ENCODE measurements around the gene PHACTR3.

Gene PHACTR3

DNA sequence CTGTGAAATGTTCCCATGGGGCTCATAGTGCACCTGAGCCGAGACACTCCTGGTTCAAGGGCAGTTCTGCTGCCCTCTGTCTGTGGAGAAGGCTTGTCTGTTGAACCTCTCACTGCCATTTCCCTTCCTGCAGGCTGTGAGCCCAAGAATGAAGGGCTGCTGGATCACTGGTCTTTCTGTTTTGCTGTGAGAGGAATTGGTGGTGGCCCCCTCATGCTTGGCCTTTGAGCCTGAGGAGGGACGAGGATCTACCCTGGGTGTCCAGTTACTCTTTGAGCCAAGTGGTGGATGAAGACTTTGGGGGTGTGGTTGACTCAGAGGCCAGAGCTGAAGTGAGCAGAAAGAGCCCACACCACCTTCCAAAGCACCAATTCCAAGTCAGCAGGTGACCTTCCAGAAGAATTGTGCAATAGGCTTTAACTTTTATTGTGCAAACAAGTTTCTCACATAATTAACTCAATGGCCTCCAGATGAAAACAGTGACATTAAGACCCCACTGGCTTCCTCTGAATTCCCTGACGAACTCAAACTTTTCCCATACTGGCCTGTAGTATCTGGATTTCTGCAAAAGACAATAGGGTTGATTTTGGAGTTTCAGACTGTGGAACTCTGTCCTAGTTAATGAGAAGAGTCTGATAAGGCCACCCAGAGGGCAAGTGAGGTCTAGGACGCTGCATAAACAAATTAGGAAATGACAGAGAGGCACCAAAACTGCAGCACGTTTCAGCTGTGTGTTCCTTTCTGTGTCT is 101.5 kb downstream of the PHACTR3 start:
- DNase-seq, result no peak

DNA sequence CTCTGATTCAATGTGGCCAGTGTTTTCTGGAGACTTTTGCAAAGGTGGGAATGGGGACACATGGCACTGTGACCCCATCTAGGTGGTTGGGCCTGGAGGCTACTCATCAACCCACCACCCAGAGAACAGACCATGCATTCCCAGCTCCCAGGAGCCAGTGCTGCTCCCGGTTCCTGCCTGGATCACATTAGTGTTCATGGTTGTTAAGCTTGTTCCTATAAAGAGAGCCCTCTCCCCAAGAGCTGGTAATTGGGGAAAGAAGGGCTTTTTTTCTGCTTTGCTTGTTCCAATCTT is 102.0 kb downstream of the PHACTR3 start:
- DNase-seq, result no peak

DNA sequence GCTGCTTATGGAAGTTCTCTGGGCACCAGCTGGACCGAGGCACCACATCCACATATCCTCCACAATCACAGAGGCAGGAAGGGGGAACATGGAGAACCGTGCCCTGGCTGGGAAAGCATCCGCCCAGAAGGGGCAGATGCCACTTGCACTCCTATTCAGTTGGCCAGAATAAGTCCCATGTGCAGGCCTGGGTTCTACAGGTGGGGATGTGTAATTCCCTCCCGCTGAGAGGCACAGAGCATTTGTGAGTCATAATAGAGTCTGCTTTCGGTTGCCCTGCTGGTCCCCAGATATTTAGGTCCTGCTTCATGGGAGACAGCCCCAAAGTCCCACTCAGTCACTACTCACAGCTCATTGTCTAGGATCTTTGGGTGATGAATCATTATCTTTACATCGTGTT is 104.0 kb downstream of the PHACTR3 start:
- no peak for DNase-seq

DNA sequence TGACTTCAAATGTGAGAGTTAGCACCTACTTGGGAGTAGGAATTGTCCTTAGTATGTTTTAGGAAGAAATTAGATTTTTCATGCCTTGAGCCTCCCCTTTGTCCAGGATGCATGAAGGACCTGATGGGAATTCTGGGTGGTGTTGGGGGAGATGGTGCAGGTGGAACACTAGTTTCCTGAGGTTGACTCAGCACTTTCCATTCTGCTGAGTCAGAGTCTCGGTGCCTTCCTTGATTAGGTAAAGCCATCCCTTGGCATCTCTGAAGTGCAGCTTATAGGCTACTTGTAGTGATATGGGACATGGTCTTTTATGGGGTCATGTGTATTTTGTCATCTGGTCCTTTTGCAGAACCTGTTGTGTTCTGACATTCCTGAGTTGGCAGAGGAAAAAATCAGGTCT is 105.3 kb downstream of the PHACTR3 start:
- DNase-seq, result no peak

DNA sequence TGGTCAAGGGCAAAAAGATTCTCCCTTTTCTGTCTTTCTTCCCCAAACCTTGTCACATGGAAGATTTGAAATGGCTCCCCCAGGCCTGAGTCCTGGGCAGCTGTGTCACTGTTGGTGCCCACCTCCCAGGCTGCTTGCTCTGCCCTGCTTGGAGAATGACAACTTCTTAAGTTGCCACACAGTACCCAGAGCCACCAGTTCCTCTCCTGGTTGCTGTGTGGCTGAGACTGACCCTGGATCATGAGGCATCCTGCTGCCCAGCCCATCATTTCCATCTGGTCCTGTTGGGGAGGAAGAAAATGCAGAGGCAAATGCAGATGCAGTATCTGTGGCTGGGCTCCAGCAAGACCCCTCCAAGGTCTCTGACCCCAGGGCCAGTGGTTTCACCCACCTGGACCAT is 113.7 kb downstream of the PHACTR3 start:
- DNase-seq, result no peak

DNA sequence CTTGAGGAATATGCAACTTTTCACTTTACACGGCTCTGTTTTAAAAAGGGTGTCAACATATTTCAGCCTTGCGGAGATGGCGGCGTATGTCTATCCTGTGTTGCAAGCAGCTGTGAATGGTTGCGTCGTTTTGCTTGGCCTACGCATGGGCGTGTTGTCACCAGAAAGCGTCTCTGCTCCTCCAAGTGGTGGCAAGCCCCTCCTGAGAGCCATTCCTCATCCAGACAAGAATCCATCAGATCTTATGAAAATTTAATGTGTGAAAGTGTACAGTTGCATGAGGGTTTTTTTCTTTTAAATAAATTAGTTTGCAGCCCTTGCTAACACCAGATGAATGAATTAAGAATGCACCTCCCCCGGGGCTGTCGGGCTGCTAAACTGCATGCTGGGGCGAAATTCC is 114.4 kb downstream of the PHACTR3 start:
- DNase-seq, result no peak

DNA sequence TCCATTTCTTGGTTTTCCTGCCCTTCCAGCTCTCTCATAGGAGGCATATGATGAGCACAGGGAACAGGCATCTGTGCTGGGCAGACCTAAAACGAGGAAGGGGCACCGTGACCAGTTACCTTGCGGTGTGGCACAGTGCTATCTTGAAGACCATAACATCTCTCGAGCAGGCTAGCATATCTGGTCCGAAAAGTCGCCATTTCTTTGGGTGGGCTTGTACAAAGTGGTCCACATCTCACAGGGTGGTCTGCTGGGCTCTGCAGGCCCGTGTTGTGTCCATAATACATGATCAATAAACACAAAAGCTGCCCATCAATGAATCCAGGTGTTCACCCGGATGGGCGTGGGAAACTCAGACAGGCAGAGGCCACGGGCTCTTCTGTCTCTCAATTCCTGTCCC is 115.7 kb downstream of the PHACTR3 start:
- DNase-seq, result no peak

DNA sequence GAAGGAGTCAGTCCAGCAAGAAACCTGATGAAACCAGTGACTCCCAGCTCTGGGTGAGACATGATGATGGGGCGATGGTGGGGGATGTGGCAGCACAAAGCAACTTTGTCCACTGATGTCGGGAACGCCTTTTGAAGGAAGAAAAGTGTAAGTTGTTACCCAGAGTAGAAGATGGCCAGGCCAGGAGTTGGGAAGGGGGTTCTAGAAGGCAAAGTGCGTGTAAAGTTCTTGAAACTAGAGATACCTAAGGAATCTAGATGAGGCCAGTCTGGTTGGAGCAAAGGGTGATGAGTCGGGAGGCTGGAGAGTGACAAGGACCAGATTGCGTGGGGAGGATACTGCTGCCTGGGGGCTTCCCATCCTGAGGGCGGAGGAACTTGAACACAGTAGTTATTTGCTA is 117.0 kb downstream of the PHACTR3 start:
- no peak for DNase-seq

DNA sequence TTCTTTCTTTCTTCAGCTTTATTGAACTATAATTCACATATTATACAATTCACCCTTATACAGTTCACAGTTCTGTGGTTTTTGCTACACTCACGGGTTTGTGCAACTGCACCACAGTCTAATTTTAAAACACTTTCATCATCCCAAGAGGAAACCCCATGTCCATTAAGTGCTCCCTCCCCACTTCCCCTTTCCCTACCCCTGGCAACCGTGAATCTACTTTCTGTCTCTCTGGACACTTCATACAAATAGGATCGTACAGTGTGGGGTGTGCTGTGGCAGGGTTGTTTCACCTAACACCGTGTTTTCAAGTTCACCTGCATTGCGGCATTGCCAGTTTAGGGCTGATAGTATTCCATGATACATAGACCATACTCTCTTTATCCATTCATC is 118.8 kb downstream of the PHACTR3 start:
- DNase-seq, result no peak

DNA sequence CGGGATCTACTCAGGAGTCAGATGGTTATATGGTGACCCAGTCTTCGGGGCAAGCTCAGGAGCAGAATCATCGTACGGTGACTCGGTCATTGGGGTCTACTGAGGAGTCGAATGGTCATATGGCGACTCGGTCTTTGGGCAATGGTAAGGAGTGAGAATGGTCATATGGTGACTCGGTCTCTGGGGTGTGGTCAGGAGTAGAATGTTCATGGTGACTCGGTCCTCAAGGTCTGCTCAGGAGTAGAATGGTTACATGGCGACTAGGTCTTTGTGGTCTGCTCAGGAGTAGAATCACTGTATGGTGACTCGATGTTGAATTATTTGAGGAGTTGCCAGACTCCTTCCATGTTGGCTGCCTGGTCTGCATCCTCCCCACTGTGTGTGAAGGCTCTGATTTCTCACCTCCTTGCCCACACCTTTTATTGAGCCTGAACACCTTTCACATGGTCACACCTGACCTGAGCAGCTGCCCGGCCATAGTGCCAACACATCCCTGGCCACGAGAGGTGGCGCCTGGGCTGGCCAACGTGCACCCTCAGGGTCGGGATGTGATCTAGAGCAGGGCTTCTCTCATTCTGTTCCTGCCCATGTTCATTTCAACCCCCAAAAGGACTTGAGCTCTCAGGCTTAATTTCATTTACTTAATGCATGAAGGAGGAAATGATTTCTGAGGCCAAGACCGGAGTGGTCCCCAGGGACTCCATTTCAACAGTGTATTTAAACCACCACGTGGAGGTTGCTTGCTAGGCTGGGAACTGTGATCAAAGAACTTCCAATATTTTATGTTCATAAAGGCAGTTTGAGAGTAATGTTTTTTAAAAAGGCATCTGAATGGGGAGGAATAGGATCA is 119.5 kb downstream of the PHACTR3 start:
- no peak for DNase-seq

DNA sequence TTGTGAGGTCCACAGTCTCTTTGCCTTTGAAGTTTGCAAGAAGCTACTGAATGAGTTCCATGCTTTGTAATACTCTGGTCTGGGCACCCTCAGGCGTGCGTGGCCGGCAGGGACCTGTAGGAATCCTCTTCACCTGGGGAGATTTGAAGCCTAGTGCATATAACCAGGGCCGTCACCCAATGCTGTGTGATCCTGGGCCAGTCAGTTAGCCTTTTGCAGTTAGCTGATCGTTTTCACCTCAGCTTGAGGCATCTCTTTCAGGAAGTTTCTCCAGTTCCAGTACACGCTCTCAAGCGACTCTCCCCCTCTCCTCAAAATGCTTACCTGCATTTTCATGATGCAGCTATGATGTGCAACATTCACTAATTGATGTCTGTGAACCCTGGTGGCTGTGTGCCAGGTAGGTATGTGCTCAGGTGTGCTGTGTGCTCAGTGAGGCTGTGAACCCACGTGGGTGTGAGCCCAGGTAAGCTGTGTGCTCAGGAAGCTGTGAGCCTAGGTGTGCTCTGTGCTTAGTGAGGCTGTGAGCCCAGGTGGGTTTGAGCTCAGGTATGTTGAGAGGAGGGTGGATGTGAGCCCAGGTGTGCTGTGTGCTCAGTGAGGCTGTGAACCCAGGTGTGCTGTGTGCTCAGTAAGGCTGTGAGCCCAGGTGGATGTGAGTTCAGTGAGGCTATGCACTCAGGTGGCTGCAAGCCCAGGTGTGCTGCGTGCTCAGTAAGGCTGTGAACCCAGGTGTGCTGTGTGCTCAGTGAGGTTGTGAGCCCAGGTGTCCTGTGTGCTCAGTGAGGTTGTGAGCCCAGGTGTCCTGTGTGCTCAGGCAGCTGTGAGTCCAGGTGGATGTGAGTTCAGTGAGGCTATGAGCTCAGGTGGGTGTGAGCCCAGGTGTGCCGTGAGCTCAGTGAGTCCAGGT is 120.4 kb downstream of the PHACTR3 start:
- no peak for DNase-seq

DNA sequence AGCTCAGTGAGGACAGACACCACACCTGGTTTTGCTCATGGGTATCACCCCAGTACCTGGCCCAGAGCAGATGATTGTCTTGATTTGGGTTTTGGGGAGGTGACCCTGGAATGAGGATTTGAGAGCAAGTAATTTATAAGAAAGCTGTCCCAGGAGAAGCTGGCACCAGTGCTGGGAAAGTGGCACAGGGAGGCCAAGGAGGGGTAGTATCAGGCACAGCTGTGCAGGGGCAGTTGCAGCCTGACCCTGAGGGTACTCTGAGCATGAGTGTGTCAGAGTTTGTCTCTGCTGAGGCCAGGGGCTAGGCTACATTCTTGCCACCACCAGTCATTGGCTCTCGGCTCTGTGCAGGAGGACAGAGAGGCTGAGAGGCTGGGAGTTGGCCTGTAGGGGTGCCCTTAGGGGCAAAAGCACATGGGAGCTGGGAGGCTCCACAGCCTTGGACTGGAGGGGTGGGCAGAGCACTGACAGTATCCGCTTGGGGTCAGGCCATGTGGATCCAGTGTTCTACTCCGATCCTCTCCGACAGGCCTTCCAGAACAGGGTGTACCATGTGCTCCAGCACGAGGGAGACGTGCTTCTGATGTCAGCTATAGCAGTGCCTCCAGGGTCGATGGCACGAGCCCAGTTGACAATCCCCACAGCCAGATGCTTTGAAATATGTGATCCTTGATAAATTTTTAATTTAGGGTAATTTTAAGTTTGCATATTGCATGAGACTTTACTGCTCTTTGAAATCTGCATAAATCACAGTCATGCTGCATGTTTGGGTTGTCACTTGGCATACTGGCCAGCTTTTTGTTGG is 121.3 kb downstream of the PHACTR3 start:
- DNase-seq, result no peak

DNA sequence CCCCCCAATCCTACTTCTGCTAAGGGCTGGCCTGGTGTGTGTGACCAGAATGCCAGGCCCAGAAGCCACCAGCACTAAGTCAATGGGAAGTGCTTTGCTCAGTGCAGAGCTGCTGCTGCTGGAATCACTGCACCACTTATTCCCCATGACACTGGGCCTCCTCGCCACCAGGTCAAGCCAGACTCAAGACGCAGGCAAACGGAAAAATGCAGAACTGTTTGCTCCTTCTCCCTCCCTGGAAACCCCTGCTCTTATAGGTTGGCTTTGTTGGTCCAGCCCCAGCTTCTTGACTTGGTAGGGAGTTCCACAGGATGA is 121.9 kb downstream of the PHACTR3 start:
- no peak for DNase-seq

DNA sequence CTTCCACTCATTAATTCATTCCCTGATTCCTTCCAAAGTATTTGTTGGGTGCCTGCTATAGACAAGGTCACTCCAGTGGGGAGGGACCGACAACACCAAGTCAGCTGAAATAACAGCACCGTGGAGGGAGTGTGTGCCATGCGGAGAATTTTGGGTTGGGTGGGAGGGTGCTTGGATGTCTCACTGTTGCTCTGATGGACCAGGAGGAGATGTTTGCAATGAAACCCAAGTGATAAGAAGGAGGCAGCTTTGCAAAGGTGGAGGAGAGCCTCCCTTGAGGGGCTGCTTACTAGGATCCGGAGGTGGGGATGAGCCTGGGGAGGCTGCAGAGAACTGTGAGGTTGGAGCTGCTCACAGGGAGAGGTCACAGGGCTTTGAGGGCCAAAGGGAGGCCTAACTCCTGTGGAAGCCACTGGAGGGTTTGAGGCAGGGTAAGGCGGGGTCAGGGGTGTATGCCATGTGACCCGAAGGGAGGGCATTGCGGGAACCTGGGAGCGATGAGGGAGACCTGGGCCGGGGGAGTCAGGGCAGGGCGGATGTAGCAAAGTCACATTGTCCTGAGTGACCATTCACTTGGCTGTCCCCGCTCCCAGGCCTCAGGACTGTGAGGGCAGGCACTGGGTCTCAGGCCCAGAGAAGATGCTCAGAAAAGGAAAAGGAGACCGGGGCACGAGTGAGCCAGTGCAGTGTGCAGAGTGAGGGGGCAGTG is 124.5 kb downstream of the PHACTR3 start:
- DNase-seq, result no peak

DNA sequence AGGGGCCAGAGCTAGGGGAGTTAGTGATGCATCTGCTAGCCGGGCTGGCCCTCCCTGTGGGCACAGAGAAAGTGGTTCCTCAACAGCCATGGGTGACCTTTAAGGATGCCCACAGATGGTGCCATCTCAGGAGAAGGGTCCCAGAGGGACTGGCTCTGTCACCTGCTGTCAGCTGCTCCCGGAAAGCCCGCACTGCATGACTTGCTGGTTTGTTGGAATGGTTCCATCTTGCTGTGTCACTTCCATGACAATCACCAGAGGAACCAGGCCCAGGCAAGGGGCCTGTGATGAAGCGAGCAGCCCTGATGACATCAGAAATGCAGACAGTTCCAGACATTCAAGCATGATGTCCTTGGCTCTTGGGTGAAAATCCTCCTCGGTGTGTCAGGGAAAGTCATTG is 125.2 kb downstream of the PHACTR3 start:
- DNase-seq, result no peak

DNA sequence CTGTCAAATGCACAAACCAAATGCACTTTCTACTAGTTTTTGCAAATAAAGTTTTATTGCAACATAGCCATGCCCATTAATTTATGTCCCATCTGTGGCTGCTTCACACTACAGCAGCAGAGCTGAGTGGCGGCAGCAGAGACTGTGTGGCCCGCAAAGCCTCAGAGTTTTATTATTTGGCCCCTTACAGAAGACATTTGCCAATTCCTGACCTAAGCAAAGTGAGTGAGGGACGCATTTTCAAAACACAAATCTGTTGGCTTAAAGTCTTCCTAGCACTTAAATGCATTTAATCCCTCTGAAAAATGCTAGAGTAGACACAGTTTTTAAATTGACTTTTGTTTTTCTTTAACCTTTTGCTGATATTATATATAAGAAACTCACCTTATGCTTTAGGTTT is 126.4 kb downstream of the PHACTR3 start:
- no peak for DNase-seq

DNA sequence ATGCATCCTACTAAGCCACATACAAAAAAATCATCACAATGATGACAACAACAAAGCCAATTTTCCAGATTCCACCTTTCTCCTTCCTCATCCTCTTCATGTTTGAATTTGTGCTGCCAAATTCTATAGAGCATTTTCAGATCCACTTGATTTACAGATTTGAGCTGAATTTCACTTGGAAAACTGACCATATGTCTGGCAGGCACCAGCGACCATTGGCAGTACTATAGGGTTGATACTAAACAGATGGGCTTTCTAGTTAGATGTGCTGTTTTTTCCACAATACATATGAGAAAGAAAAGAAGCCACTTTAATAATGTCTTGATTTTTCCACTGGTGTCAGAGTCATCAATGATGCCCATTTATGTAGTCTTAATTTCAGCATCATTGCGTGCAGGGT is 127.0 kb downstream of the PHACTR3 start:
- no peak for DNase-seq

DNA sequence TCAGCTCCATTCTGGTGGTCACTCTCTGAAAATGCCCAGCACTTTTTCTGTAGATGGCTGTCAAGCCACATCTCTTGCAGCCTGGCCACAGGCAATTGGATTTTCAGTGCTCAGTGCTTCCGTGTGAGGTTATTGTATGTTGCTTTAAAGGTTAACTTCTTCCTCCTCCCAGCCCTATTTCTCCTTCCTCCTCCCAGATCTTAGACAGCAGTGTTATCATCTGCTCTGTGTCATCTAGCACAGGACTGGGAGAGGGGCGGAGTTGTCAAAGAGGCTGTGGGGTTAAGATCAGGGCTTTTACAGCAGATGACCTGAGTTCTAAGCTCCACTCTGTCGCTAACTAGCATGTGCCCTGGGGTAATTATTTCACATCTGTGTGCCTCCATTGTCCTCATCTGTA is 129.0 kb downstream of the PHACTR3 start:
- no peak for DNase-seq

DNA sequence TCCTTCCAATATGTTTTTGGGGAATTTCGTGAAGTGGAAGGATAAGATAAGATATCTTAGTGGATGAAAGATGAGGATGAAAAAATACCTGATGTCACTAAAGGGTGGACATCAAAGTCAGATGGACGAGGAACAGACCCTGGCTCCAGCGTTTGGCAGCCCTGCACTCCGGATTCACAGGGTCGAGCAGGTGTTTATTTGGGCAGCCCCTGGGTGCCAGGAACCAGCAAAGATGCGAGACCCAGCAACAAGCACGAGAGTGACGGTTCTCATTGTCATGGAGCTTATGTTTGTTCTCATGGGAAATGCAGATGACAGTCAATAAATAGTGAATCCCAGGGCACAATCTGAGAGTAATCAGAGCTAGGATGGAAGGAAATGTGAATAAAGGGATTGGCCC is 131.1 kb downstream of the PHACTR3 start:
- no peak for DNase-seq

DNA sequence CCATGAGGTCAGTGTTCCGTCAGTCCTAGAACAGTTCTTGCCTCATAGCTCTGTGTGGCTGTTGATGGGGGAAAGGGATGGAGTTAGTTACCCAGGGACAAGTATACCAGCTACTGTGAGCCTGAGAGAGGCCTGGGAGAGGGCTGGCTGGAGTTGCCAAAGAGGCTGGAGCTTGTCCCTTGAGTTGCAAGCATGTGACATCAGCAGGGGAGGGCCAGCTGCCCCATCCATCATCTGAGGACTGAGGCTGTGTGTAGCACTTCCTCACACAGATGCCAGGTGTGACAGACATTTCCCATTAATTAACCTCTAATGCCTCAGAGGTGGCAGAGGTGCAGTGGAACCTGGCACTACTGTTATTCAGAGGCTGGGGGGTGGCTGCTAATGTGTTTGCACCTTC is 131.6 kb downstream of the PHACTR3 start:
- DNase-seq, result no peak

DNA sequence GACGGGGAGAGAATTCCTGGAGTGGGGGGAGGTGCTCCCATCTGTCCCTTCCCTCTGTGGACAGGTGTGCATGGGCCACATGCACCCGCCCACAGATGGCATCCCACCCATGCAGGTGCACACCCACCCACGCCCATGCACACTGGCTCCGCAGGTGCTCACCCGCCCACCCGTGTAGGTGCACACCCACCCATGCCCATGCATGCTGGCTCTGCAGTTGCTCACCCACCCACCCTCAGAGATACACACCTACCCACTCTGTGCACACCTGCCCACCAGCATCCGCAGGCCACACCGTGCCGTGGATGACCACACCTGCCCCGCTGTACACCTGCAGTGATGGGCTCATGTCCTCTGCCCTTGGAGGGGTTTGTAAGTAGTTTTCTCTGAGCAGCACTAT is 132.0 kb downstream of the PHACTR3 start:
- no peak for DNase-seq

DNA sequence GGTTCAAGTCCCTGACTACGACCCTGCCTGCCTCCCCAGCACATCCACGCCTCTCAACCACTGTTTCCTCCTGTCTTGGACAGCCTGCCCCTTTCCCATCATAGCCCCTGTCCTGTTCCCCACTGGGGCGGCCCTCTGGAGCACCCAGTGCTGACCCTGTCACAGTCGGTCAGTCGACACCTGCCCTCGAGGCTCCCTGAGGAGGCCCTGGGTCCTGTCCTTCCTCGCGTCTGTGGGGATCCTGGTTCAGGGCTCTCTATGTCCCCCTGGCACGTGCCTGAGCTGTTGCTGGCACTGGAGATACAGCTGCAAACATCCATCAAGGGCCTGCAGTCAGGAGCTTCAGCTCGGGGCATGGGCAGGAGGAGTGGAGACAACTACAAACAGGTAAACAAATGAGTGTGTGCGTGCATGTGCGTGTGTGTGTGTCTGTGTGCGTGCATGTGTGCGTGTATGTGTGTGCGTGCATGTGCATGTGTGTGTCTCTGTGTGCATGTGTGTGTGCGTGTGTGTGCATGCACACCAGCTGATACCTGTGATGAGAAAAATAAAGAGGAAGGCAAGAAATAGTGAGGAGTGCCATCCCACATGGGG is 132.8 kb downstream of the PHACTR3 start:
- DNase-seq, result no peak
